GM18861 (cell line): ENCODE measurements around the gene FAT1.

Experiments
- ATAC-seq: cut with Tn5 transposase; IDR thresholded peaks from one replicate; pipeline ENCODE4 v1.9.1; 2021; ENCODE audit not compliant: unreplicated experiment

FAT1 gene

GRCh38 chr4:186752325-186752724 is 28.7 kb upstream of the FAT1 start:
- ATAC-seq, result no peak

DNA sequence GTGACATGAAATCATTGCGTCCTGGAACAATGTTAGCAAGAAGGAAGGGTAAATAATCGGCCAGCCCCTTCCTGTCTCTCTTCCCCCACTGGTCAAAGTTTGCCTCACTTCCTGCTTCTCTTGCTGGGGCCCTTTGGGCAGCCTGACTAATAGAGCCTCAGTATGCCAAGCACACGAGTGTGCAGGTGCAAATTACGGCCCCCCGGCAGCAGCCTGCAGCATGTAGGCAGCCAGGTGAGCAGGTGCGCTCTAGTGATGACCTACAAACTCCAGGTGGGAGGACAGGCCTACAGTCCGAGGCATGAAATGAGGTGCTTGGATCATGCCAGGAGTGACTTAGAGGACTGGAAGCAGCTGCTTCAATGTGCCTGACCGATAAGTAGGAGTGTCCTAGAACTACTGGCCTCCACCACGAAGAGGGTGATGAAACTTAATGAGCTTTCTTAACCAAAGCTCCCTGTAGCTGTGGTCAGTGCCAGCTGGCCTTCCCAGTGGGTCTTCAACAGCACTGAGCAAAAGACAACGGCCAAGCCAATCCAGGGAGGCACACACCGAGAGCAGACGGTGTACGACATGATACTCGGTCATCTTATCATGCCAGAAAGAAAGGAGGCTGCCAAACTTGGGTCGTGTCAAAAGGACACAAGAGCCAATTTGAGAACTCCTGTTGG is 26.1 kb upstream of the FAT1 start:
- no peak for ATAC-seq

GRCh38 chr4:186746581-186746980 is 22.9 kb upstream of the FAT1 start:
- ATAC-seq, result no peak

DNA sequence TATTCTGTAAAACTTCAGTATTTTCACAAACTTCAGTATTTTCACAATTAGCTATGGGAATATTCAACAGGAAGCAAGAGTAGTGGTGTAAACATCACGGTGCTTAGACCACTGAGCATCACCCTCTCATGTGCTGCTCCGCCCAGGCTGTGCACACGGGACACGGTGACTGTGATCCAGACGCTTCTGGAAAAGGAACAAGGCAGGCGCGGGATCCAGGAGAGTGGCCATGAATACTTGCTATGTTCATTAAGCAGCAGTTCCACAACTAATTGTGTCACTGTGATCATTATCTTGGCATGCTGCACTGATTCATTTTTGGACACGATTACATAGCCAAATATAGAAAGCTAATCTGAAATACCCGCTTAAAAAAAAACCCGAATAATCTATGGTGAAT is 19.6 kb upstream of the FAT1 start:
- ATAC-seq, result no peak

DNA sequence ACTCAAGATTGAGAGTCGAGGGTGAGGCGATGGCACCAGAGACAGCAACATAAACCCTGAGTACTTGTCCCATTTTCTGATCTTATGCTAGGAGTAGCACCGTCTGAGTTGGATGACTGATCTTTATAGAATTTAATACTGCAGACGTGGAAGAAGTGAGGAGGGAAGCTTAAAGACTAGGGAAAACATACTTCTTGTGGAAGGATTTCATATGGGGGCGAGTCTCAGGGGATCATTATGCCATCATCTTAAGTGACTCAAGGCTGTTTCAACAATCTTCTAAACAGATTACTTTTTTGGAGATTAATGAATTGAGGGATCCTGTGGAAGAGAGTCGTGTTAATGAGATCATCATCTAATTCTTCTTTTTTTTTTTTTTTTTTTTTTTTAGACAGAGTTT is 17.2 kb upstream of the FAT1 start:
- no peak for ATAC-seq

- ATAC-seq, result no peak
Measured at GRCh38 chr4:186739802-186740434, 16.3 kb upstream of the FAT1 start.

DNA sequence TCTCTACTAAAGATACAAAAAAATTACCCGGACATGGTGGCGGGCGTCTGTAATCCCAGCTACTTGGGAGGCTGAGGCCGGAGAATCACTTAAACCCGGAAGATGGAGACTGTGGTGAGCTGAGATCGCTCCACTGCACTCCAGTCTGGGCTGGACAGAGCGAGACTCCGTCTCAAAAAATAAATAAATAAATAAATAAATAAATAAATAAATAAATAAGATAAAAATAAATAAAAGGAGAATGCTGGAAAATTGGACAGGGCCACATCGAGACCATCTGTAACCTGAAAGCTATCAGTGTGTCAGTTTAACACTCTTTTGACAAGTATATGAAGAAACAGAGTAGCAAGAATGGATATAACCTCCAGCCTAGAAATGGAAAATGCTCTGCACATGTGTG is 15.7 kb upstream of the FAT1 start:
- no peak for ATAC-seq

- no peak for ATAC-seq
Measured at GRCh38 chr4:186738421-186738820, 14.8 kb upstream of the FAT1 start.

DNA sequence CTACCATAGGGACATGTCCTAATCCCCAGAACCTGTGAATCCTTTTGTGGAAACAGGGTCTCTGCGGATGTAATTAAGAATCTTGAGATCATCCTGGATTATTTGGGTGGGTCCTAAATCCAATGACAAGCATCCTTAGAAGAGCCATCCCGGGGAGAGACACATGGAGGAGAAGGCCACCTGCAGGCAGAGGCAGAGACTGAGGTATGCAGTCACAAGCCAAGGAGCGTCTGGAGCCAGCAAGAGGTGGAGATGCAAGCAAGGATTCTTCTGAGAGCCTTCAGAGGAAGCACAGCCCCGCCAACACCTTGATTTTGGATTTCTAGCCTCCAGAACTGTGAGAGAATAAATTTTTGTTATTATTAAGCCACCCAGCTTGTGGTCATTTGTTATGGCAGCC is 13.8 kb upstream of the FAT1 start:
- ATAC-seq, result no peak

DNA sequence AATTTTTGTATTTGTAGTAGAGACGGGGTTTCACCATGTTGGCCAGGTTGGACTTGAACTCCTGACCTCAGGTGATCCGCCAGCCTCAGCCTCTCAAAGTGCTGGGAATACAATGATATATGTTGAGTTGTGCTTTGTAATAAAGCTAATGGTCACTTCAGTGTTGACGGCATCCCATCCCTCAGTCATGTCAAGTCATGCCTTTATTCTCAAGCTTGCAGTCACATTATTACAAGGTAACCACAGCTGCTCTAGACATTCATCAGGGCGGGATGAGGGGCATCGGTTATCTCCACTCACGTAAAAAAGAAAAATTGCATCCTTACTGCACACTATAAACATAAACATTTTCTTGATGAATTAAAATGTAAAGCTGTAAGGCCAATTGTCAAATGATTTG is 12.8 kb upstream of the FAT1 start:
- no peak for ATAC-seq

DNA sequence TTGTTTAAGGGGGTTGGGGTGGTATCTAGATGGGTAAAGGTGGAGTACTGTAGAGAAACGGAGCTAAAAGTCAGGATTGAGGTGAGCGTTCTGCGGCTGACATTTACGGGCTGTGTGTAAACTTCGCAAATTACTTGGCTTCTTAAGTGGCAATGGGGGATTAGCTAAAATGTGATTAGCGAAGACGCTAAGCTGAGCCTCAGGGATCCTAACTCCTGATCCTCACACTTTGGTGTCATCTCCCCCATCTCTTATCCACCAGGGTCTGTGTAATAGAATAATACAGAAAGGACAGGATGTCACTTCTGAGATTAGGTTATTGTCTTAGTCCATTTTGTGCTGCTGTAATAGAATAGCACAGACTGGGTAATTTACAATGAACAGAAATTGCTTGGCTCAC is 10.6 kb upstream of the FAT1 start:
- no peak for ATAC-seq

DNA sequence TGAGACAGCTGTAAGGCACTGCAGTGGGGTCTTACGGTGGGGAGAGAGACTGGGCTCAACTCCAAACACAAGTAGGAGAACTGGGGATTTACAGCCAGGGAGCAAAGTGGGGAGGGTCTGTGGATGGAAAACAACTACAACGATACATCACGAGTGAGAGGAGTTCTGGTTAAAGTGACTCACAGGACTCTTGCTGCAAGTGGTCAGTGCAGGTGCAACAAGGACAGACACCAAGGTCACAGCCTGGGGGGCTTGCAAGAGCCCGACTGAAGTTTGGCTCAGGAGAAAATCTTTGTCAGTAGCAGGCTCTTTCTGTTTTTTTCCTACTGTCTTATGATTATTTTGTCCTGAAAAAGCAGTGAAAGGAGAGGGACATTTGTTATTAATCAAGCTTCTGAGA is 10.1 kb upstream of the FAT1 start:
- no peak for ATAC-seq

DNA sequence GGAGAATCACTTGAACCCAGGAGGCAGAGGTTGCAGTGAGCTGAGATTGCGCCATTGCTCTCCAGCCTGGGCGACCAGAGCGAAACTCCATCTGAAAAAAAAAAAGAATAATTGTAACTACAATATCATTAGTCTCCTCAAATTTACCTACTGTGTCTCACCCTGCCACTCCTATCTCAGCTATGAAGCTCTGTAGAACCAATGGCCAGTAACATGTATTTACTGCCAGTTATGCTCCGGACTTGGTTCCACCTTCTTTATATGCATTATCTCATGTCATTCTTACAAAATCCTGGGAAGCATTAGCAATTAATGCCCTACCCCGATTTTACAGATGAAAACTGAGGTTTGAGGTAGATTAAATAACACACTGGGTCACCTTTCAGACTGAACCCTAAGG is 7.0 kb upstream of the FAT1 start:
- ATAC-seq, result no peak

GRCh38 chr4:186729856-186730255 is 6.2 kb upstream of the FAT1 start:
- no peak for ATAC-seq

DNA sequence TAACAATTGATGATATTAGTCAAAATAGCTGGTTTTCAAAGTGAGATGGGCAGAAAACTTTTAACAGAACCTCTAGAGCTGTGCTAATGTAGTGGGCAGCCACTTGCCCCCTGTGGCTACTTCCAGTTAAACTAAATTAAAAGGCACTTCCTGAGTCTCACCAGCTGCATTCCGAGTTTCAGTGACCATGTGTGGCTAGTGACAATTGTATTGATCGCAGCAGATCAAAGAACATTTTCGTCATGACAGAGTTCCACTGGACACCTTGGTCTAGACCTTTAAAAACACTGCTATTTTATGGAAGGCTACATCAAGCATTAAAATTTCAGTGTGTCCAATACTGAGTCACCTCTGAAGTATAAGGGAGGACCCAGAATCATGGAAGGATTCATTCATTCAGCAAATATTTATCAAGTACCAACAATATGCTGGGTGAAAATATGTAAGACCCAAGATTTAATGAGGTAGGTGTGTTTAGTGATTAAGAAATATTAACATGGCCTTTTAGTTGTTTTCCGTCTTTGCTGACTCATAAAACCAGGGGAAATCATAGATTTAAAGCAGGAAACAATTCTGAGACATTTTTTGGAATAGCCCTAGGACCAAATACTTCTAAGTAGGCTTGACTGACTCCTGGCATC is 5.1 kb upstream of the FAT1 start:
- ATAC-seq, result no peak

- no peak for ATAC-seq
Measured at GRCh38 chr4:186727977-186728519, 4.4 kb upstream of the FAT1 start.

GRCh38 chr4:186727169-186727976 is 3.7 kb upstream of the FAT1 start:
- no peak for ATAC-seq

DNA sequence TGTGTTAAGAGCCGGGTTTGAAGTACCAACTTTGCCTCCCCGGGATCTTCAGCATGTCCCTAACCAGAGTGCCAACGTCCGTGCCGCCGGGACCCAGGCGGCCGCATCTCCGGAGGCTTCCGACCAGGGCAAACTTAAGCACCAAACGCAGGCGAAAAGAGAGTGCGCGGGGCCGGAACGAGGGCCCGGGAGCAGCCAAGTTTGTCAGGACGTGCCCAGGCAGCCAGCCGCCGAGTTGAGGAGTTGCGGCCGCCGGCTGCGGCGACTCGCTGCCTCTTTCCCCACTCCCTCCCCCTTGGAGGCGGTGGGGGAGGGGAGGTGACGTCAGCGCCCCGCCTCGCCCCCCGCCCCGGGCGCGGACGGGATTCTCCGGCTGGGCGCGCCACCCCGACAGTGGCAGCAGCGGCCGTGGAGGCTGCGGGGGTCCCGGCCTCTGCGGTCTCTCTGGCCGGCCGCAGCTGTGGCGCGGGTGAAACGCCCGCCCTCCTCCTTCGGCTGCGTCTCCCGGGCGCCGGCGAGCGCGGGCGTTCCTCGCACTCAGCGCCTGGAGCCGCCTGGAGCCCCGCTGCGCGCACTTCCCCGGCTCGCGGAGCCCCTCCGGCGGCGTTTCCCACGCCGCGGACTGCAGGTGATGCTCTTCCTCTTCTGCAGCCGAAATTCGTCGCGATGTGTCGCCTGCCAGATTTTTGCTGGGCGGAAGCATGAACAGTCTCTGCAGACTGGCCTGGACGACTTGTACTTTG is 2.9 kb upstream of the FAT1 start:
- ATAC-seq, result no peak

GRCh38 chr4:186725469-186726425 is 2.1 kb upstream of the FAT1 start:
- no peak for ATAC-seq
